Ovary (tissue), 9 donors: ENCODE data around the gene CAPZB. TPM values are rescaled to one million over a fixed set of nuclear protein-coding genes. Genes with fewer than 3 reads are reported as not detected.

Experiments
- DNase-seq, 5 donors: peaks; one replicate each; pipeline ENCODE4 v3.0.0-alpha.2; 2019 to 2020
- H3K27ac ChIP-seq, 2 donors: fragments of 200-600 bp; one replicate each; pipeline versions ENCODE4 v1.5.1 to v1.8.0; 2019 to 2022
- H3K27me3 ChIP-seq: fragments of 200-600 bp; one replicate; pipeline ENCODE4 v1.8.0; 2022
- H3K36me3 ChIP-seq: fragments of 200-600 bp; sonication (generic); one replicate; pipeline ENCODE4 v1.5.1; 2019
- H3K4me1 ChIP-seq: one replicate; pipeline ENCODE4 v1.8.1; 2013; ENCODE audit warnings: mild to moderate bottlenecking, moderate library complexity; ENCODE audit not compliant: insufficient read depth
- H3K4me3 ChIP-seq: fragments of 200-600 bp; sonication (generic); one replicate; pipeline ENCODE4 v1.5.1; 2017
- H3K9me3 ChIP-seq, 2 donors: fragments of 200-600 bp in 1 of 2; sonication (generic) in 1 of 2; one replicate each; pipeline versions ENCODE4 v1.5.1 to v1.8.1; 2013 to 2019; ENCODE audit warnings: mild to moderate bottlenecking in 1 of 2, moderate library complexity in 1 of 2
- CTCF ChIP-seq, 3 donors: fragments of 450-650 bp in 2 of 3; fragments of 200-600 bp in 1 of 3; IDR thresholded peaks; one replicate each; pipeline versions ENCODE4 v1.5.1 to v1.8.0; 2016 to 2022; ENCODE audit warnings: antibody characterized with exemption in 3 of 3, mild to moderate bottlenecking in 1 of 3
- EP300 ChIP-seq: sonication (generic); formaldehyde crosslinking; IDR thresholded peaks from one replicate; pipeline ENCODE4 v1.6.1; 2017; ENCODE audit warnings: antibody characterized with exemption
- POLR2A ChIP-seq: fragments of 450-650 bp; IDR thresholded peaks from one replicate; pipeline ENCODE4 v1.6.1; 2017; ENCODE audit warnings: antibody characterized with exemption, mild to moderate bottlenecking, moderate library complexity
- WGBS, 3 donors: extraction: QIAGEN DNeasy Blood & Tissue Kit in 1 of 3; methylation state at CpG; one replicate each; pipeline versions ENCODE4 v1.1.5 to v1.1.7; 2013 to 2017; 5-methylcytosine and 5-hydroxymethylcytosine counted together
- intact Hi-C, 4 donors: fragments of 100-400 bp; cut with DNase I; formaldehyde crosslinking; loops; one replicate each; pipeline versions ENCODE4 v1.11.0 to v1.15.1; 2022 to 2023
- polyA plus RNA-seq, 2 donors: library from polyadenylated mRNA; stranded (reverse); fragments of 200-250 nt in 1 of 2; fragments of 350-450 nt in 1 of 2; fragmentation: Illumina TruSeq in 1 of 2; extraction: RNeasy Lipid Tissue Mini Kit (QIAGEN cat#74804) in 1 of 2; gene quantifications; one replicate each; pipeline ENCODE4 v1.2.3, GENCODE V29; 2013 to 2014
- total RNA-seq, 7 donors: library from RNA; depleted of rRNA in 2 of 7; stranded (reverse); fragments of >200 nt in 2 of 7; fragmentation: NEBNext Ultra II Directional in 3 of 7; extraction: Animal tissue kit (Norgen Biotek cat#: 25700) in 3 of 7; gene quantifications; one replicate each; pipeline versions ENCODE4 v1.1.0 to v1.2.4, GENCODE V29; 2016 to 2023
- donor health status: DM: no; HTN: no; CAD: no; lungs with moderate emphysema.
- donor health status: DM: no; HTN: no; CAD: no.
- donor health status: Bipolar disorder and iron deficiency.
- donor health status: DM: yes; HTN: yes; CAD: no.
- donor health status: DM: no; HTN: no; CAD: no.
- donor health status: DM: yes; HTN: yes; CAD: no.

The CAPZB gene
- total and polyA plus RNA-seq, 9 donors = 85.0 to 391 (median 258) TPM

- Histone ChIP-seq H3K9me3 (no peaks in the 10 kb centered on the region), H3K36me3 (no peaks in the 10 kb centered on the region), H3K4me3 (no peak overlapping the region), H3K4me1 (peaks cover 65% of the 10 kb centered on the region), H3K27ac (peak overlapping the region in 1 of 2 donors; percentile 48), H3K27me3 (no peaks in the 10 kb centered on the region)
- 40 to 50% (median 46%) methylated on average over 11 of the region's 11 CpGs for WGBS, 3 donors
- intact Hi-C loops = no loop called here
- DNase-seq = no peak
- TF ChIP-seq CTCF (IDR thresholded peaks at IDR 0.05) (no peak), POLR2A (no peak), EP300 (no peak)
Measured at GRCh38 chr1:19454265-19455146, 30.8 kb downstream of the CAPZB start.

GRCh38 chr1:19453741-19454201, 31.6 kb downstream of the CAPZB start:
- no peak for DNase-seq
- Histone ChIP-seq H3K4me3 (no peak overlapping the region), H3K27me3 (no peaks in the 10 kb centered on the region), H3K4me1 (peaks cover 69% of the 10 kb centered on the region), H3K9me3 (no peaks in the 10 kb centered on the region), H3K27ac (peak overlapping the region in 1 of 2 donors; percentile 48), H3K36me3 (no peaks in the 10 kb centered on the region)
- TF ChIP-seq CTCF (IDR thresholded peaks at IDR 0.05) (no peak), POLR2A (no peak), EP300 (no peak)
- intact Hi-C loops = no loop called here
- WGBS, 3 donors = 31 to 59% (median 33%) methylated on average over 3 of the region's 3 CpGs

- Histone ChIP-seq H3K27ac (peak overlapping the region; percentile 62 to 89), H3K4me3 (no peak overlapping the region), H3K27me3 (no peaks in the 10 kb centered on the region), H3K36me3 (no peaks in the 10 kb centered on the region), H3K9me3 (no peaks in the 10 kb centered on the region), H3K4me1 (peaks cover 74% of the 10 kb centered on the region)
- WGBS, 3 donors = 29 to 35% (median 32%) methylated on average over 12 of the region's 12 CpGs
- TF ChIP-seq CTCF (IDR thresholded peaks at IDR 0.05) (no peak), EP300 (no peak), POLR2A (no peak)
- DNase-seq = peak in 1 of 5 donors; percentile 49
- intact Hi-C loops = no loop called here
Measured at GRCh38 chr1:19452221-19452663, 33.1 kb downstream of the CAPZB start.

GRCh38 chr1:19450811-19451515, 34.4 kb downstream of the CAPZB start:
- Histone ChIP-seq H3K36me3 (no peaks in the 10 kb centered on the region), H3K4me3 (no peak overlapping the region), H3K27me3 (no peaks in the 10 kb centered on the region), H3K27ac (peak overlapping the region in 1 of 2 donors; percentile 89), H3K4me1 (peaks cover 66% of the 10 kb centered on the region), H3K9me3 (no peaks in the 10 kb centered on the region)
- TF ChIP-seq POLR2A (no peak), CTCF (IDR thresholded peaks at IDR 0.05) (no peak), EP300 (no peak)
- peak in 2 of 5 donors; percentile 58 to 68 for DNase-seq
- 18 to 24% (median 18%) methylated on average over 6 of the region's 6 CpGs for WGBS, 3 donors
- intact Hi-C loops = no loop called here
